TTC549 (cell line): ENCODE measurements around the gene PIP5K1C.
"Not testable (repeated sequence)": the region's sequence is repeated elsewhere in the genome, so short reads cannot be mapped to it uniquely, and the experiment has no call there.

Source experiments
- FAIRE-seq: peaks from 2 replicates; lab custom pipeline; 2012; peaks lifted over from hg19 to GRCh38; lab: Jason Lieb, UNC

The PIP5K1C gene

GRCh38 chr19:3585301-3586126 is 114.8 kb downstream of the PIP5K1C start, which contains the start of gene GIPC3:
Gene GIPC3 (plus strand): TSS chr19:3585478. CDS start chr19:3585598, 120 bp downstream.
- no peak for FAIRE-seq

- not testable (repeated sequence) for FAIRE-seq
These were observed 116.0 kb downstream of the PIP5K1C start for GRCh38 chr19:3584036-3584802.

- FAIRE-seq, result not testable (repeated sequence)
These were observed 118.5 kb downstream of the PIP5K1C start for GRCh38 chr19:3581792-3582191.
